DLD1 (cell line): ENCODE results near the gene LIF.

ENCODE experiments used
- in situ Hi-C: cut with HindIII; loops from 2 replicates; pipeline ENCODE4 v1.10.0; 2017; ENCODE audit warnings: low sequenced_read_pairs

The LIF gene

GRCh38 chr22:30285176-30285845 is 38.8 kb upstream of the LIF start:
- in situ Hi-C loops: loop anchor here (10.0 kb wide), 1 partner anchor 99 kb away; the partner anchor contains the start of gene RNF215

DNA sequence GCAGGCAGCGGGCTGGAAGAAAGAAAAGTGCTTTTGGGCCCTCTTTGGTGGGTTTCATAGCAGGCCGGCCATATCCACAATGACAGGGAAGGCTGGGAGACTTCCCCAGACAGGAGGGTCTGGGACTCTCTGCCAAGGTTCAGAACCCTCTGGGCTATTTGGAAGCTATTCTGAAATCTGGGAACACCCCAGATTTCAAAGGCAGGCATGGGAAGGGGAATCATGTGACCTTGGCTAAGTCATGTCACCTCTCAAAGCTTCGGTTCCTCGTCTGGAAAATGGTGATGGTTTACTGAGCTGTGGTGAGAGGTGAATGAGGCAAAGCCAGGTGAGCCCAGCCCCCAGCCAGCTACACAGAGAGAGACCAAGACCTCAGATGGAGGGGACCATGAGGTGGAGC is 38.1 kb upstream of the LIF start:
- in situ Hi-C loops: loop anchor here (10.0 kb wide), 1 partner anchor 100 kb away; the partner anchor contains the start of gene RNF215

DNA sequence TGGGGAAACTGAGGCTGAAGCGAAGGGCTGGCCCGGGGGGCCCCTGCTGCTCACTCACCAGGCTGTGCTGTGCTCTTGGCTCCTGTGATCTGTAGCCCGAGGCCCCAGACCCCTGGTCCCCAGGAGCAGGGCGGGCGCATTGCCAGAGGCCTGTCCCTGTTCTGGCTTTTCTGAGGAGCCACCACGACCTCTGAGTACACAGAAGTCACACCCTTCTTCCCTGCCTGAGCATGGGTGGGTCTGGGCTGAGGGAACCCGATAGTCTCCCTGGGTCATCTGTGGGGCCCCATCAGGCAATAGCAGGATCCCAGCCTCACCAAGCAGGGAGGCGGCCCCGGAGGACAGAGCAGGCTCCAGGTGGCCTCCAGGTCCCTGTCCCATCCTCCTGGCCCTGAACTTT is 37.6 kb upstream of the LIF start:
- in situ Hi-C loops: loop anchor here (10.0 kb wide), 1 partner anchor 101 kb away; the partner anchor contains the start of gene RNF215

- in situ Hi-C loops: loop anchor here (10.0 kb wide), 1 partner anchor 101 kb away; the partner anchor contains the start of gene RNF215
Measured at GRCh38 chr22:30283342-30283741, 36.8 kb upstream of the LIF start.

- in situ Hi-C loops: loop anchor here (10.0 kb wide), 1 partner anchor 102 kb away; the partner anchor contains the start of gene RNF215
Measured at GRCh38 chr22:30282616-30283046, 36.1 kb upstream of the LIF start.

- in situ Hi-C loops: loop anchor here (10.0 kb wide), 1 partner anchor 104 kb away; the partner anchor contains the start of gene RNF215
Measured at GRCh38 chr22:30280505-30280904, 33.9 kb upstream of the LIF start.

DNA sequence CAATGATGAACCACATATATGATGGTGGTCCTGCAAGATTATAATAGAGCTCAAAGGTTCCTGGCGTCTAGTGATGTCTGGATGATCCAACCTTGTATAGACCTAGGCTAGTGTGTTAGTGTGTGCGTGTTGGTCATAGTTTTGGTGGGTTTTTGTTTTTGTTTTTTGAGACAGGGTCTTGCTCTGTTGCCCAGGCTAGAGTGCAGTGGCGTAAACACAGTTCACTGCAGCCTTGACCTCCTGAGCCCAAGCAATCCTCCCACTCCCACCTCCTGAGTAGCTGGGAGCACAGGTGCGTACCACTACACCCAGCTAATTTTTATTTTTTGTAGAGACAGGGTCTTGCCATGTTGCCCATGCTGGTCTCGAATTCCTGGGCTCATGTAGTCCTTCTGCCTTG is 33.4 kb upstream of the LIF start:
- in situ Hi-C loops: loop anchor here (10.0 kb wide), 1 partner anchor 105 kb away; the partner anchor contains the start of gene RNF215

DNA sequence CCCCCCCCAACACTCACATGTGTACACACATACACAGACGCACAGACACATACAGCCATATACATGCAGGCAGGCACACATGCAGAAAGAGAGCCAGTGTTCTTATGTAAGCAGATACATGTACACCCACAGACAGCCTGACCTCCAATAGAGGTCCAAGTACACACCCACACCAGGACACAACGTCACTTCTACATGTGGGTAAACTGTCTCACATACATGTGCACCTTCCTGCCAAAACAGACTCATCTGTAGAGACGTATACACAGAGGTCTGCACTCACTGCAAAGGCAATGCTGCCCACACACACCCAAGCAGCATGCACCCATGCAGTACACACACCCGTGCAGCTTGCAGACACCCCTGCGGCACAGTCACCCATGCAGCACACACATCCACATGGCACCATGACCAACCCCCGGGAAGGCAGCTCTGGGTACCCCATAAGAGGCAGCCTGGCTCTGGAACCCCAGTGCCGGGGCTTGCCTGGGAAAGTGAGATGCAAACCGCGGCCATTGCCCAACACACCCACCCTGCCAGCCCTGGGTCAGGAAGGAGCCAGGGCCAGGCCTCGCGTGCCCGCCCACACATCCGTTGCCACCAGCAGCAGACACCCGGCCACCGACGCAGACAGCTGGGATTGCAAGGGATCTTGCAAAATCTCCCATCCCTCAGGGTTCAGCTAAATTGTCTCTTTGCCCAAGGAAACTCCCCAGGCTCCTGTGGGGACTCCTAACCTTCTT is 32.7 kb upstream of the LIF start:
- in situ Hi-C loops: no loop called here

- in situ Hi-C loops: no loop called here
Measured at GRCh38 chr22:30277547-30278344, 31.2 kb upstream of the LIF start.

GRCh38 chr22:30276039-30276438 is 29.5 kb upstream of the LIF start:
- in situ Hi-C loops: no loop called here

GRCh38 chr22:30275625-30276024 is 29.1 kb upstream of the LIF start:
- in situ Hi-C loops: no loop called here

DNA sequence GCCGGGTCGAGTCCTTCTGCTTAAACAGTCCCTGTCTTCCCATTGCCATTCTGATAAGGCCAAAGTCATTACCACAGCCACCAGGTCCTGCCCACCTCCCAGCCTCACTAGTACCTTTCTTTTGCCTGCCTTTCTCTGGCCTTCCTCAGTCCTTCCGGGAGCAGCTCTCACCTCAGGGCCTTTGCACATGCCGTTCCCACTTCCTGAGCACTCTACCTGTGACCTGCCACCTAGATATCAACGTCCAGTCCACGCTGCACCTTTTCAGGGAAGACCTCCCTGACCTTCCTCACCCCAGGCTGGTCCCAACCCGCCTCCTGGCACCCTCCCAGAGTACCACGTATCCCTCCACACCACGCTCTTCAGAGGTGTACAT is 27.9 kb upstream of the LIF start:
- in situ Hi-C loops: no loop called here

- in situ Hi-C loops: no loop called here
Measured at GRCh38 chr22:30273711-30274436, 27.3 kb upstream of the LIF start.

GRCh38 chr22:30272781-30273601 is 26.4 kb upstream of the LIF start:
- in situ Hi-C loops: no loop called here

GRCh38 chr22:30270832-30271231 is 24.3 kb upstream of the LIF start:
- in situ Hi-C loops: no loop called here

DNA sequence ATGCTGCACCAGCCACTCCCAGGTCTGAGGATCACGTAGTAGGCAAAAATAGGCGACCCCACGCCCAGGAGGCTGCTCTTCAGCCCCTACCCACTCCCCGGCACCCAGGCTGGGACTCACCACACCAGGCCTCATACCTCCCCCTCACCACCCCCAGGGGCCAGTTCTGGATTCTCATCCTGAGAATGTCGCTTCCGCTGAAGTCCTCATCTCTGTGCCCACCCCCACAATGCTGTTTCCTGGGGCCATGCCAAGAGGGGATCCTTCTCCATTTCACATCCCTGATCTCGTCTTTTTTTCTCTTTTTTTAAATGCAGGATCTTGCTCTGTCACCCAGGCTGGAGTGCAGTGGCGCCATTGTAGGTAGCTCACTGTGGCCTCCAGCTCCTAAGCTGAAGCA is 21.8 kb upstream of the LIF start:
- in situ Hi-C loops: no loop called here

GRCh38 chr22:30267382-30268302 is 21.1 kb upstream of the LIF start:
- in situ Hi-C loops: no loop called here
